WTC11 (cell line): ENCODE measurements around the gene MGAT4D. TPM values are rescaled to one million over a fixed set of nuclear protein-coding genes. Genes with fewer than 3 reads are reported as not detected.
A peak's percentile ranks its signal among the peaks of the same experiment; 100 is the strongest.

Source experiments
- AFF4 ChIP-seq: sonication (generic); formaldehyde crosslinking; IDR thresholded peaks from 2 replicates; pipeline ENCODE4 v1.8.1; 2023; ENCODE audit warnings: mild to moderate bottlenecking, missing genetic modification reagents, borderline replicate concordance
- AR ChIP-seq: fragments of 250-450 bp; sonication (Bioruptor Pico); IDR thresholded peaks from 2 replicates; pipeline ENCODE4 v1.9.0; 2021; ENCODE audit warnings: mild to moderate bottlenecking
- CBFB ChIP-seq: sonication (generic); formaldehyde crosslinking; IDR thresholded peaks from 2 replicates; pipeline ENCODE4 v1.8.1; 2022; ENCODE audit warnings: mild to moderate bottlenecking, low read depth, missing genetic modification reagents
- E2F1 ChIP-seq: sonication (generic); formaldehyde crosslinking; IDR thresholded peaks from 2 replicates; pipeline ENCODE4 v1.8.0; 2022; ENCODE audit warnings: mild to moderate bottlenecking, missing genetic modification reagents
- E2F5 ChIP-seq: sonication (generic); formaldehyde crosslinking; IDR thresholded peaks from 2 replicates; pipeline ENCODE4 v1.8.1; 2022; ENCODE audit warnings: mild to moderate bottlenecking, moderate library complexity, missing genetic modification reagents
- EMX1 ChIP-seq: fragments of 250-450 bp; sonication (Bioruptor Pico); IDR thresholded peaks from 2 replicates; pipeline ENCODE4 v1.8.0; 2021; ENCODE audit warnings: mild to moderate bottlenecking
- HMGXB4 ChIP-seq: sonication (generic); formaldehyde crosslinking; IDR thresholded peaks from 2 replicates; pipeline ENCODE4 v1.8.1; 2023; ENCODE audit warnings: mild to moderate bottlenecking, moderate library complexity, missing genetic modification reagents
- JAZF1 ChIP-seq: fragments of 250-450 bp; sonication (Bioruptor Pico); IDR thresholded peaks from 2 replicates; pipeline ENCODE4 v1.9.0; 2021; ENCODE audit warnings: moderate library complexity, mild to moderate bottlenecking, inconsistent platforms
- MLX ChIP-seq: sonication (generic); formaldehyde crosslinking; IDR thresholded peaks from 2 replicates; pipeline ENCODE4 v1.8.1; 2023; ENCODE audit warnings: mild to moderate bottlenecking, missing genetic modification reagents, moderate library complexity
- MXD4 ChIP-seq: fragments of 250-450 bp; sonication (Bioruptor Pico); IDR thresholded peaks from 2 replicates; pipeline ENCODE4 v1.8.0; 2021; ENCODE audit warnings: mild to moderate bottlenecking, moderate library complexity, borderline replicate concordance
- MYBL2 ChIP-seq: sonication (generic); formaldehyde crosslinking; IDR thresholded peaks from 2 replicates; pipeline ENCODE4 v1.8.1; 2023; ENCODE audit warnings: mild to moderate bottlenecking, moderate library complexity, missing genetic modification reagents
- NFATC4 ChIP-seq: fragments of 250-450 bp; sonication (Bioruptor Pico); IDR thresholded peaks from 2 replicates; pipeline ENCODE4 v1.9.0; 2021; ENCODE audit warnings: mild to moderate bottlenecking
- OVOL2 ChIP-seq: fragments of 250-450 bp; sonication (Bioruptor Pico); IDR thresholded peaks from 2 replicates; pipeline ENCODE4 v1.9.0; 2021; ENCODE audit warnings: mild to moderate bottlenecking, borderline replicate concordance
- PRRX2 ChIP-seq: fragments of 250-450 bp; sonication (Bioruptor Pico); IDR thresholded peaks from 2 replicates; pipeline ENCODE4 v1.8.0; 2021; ENCODE audit warnings: mild to moderate bottlenecking
- RORB ChIP-seq: fragments of 250-450 bp; sonication (Bioruptor Pico); IDR thresholded peaks from 2 replicates; pipeline ENCODE4 v1.9.0; 2021; ENCODE audit warnings: mild to moderate bottlenecking
- ZBTB21 ChIP-seq: sonication (generic); formaldehyde crosslinking; IDR thresholded peaks from 2 replicates; pipeline ENCODE4 v1.8.1; 2023; ENCODE audit warnings: mild to moderate bottlenecking, missing genetic modification reagents, borderline replicate concordance
- ZMAT4 ChIP-seq: fragments of 250-450 bp; sonication (Bioruptor Pico); IDR thresholded peaks from 2 replicates; pipeline ENCODE4 v1.9.0; 2021; ENCODE audit warnings: mild to moderate bottlenecking
- ZNF232 ChIP-seq: sonication (generic); formaldehyde crosslinking; IDR thresholded peaks from 2 replicates; pipeline ENCODE4 v1.8.0; 2022; ENCODE audit warnings: mild to moderate bottlenecking, missing genetic modification reagents
- ZNF317 ChIP-seq: sonication (generic); formaldehyde crosslinking; IDR thresholded peaks from 2 replicates; pipeline ENCODE4 v1.8.1; 2023; ENCODE audit warnings: low read depth, mild to moderate bottlenecking, moderate library complexity, missing genetic modification reagents, borderline replicate concordance
- ZNF396 ChIP-seq: fragments of 250-450 bp; sonication (Bioruptor Pico); IDR thresholded peaks from 2 replicates; pipeline ENCODE4 v1.8.0; 2021; ENCODE audit warnings: mild to moderate bottlenecking, moderate library complexity, borderline replicate concordance
- ZNF416 ChIP-seq: fragments of 250-450 bp; sonication (Bioruptor Pico); IDR thresholded peaks from 2 replicates; pipeline ENCODE4 v1.9.0; 2021; ENCODE audit warnings: mild to moderate bottlenecking, inconsistent platforms
- ZSCAN18 ChIP-seq: fragments of 250-450 bp; sonication (Bioruptor Pico); IDR thresholded peaks from 2 replicates; pipeline ENCODE4 v2.1.2; 2022; ENCODE audit warnings: mild to moderate bottlenecking, moderate library complexity
- total RNA-seq: library from RNA; stranded (reverse); gene quantifications from 3 replicates; pipeline ENCODE4 v1.2.3, GENCODE V29; 2021

Gene MGAT4D
- total RNA-seq, 1 experiment from 2014 or later = not detected

GRCh38 chr4:140523857-140524742 is 26.0 kb upstream of the MGAT4D start, which contains the start of gene ELMOD2 (continued):
- no peak for TF ChIP-seq AFF4 (CRISPR knock-in tag)
- TF ChIP-seq PRRX2 (CRISPR knock-in tag) = no peak
- no peak for TF ChIP-seq ZNF396 (CRISPR knock-in tag)
- no peak for TF ChIP-seq NFATC4 (CRISPR knock-in tag)
- TF ChIP-seq ZNF416 = no peak
- TF ChIP-seq JAZF1 (CRISPR knock-in tag) = no peak
- no peak for TF ChIP-seq AR (CRISPR knock-in tag)
- no peak for TF ChIP-seq MYBL2 (CRISPR knock-in tag)
- TF ChIP-seq MXD4 (CRISPR knock-in tag) = no peak
- TF ChIP-seq HMGXB4 = peak; percentile 49; the same call in 1 of the 2 replicates
- TF ChIP-seq E2F5 (CRISPR knock-in tag) = no peak; the same call in none of the 2 replicates
- no peak for TF ChIP-seq E2F1
- TF ChIP-seq ZSCAN18 (CRISPR knock-in tag) = no peak
- no peak for TF ChIP-seq ZMAT4 (CRISPR knock-in tag)
- TF ChIP-seq ZNF317 (CRISPR knock-in tag) = no peak
- no peak for TF ChIP-seq CBFB (CRISPR knock-in tag)
- TF ChIP-seq OVOL2 (CRISPR knock-in tag) = no peak
- peak; percentile 77; the same call in 1 of the 2 replicates for TF ChIP-seq ZNF232
- 0 out of 2 replicates have a peak, but pooled peaks have one; percentile 9 for TF ChIP-seq ZBTB21 (CRISPR knock-in tag)
- TF ChIP-seq MLX (CRISPR knock-in tag) = no peak
- no peak for TF ChIP-seq RORB
- no peak for TF ChIP-seq EMX1
